Measurements from ENCODE around the gene HOXA11. TPM values are rescaled to one million over a fixed set of nuclear protein-coding genes. Genes with fewer than 3 reads are reported as not detected.

The HOXA11 gene
- total and polyA plus RNA-seq, 2 of the 4 experiments (the other 2 are of a cell fraction): 0.05 TPM; not detected in 1

DNA sequence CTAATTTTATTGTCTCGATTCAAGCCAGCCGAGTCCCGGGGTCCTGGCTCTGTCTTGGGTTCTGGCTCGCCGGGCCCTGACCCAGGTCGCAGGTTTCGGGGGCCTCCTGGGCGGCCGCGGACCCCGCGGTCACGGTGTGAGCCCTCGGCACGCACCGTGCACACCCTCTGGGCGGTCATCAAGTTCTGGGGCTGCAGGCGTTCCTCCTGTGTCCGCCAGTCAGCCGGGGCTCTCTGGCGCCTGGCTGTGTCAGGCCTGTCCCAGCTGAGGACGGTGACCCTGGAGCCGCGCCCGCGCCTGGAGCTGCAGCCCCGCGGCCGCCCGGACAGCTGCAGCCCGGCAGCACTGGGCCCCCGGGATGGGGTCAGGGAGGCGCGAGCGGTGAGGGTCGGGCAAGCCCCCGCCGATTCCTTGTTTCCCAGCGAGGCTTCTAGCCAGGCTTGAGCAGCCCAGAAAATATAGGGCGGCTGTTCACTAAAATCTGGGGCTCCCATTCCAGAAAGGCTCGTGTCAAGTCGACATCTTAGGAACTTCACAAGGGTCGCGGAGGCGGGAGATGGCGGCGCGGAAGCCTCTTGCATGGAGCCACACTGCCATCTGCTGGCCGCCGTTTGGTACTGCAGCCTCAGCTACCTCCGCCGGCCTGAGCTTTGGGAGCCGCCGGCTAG lies 24.4 kb downstream of the HOXA11 start:
- Histone ChIP-seq H3K4me3 (ENCODE audit: insufficient read depth, low read depth, low read length) (peak overlapping the region; percentile 55), H3K79me1 (ENCODE audit: low read depth in 1 of 2, low read length in 2 of 2) (no peaks in the 10 kb centered on the region), H3K23ac (ENCODE audit: low read depth, low read length) (no peak overlapping the region), H4K8ac (ENCODE audit: low read depth in 2 of 2, low read length in 2 of 2) (peak overlapping the region; percentile 32 to 68; a peak in 1 of 4 replicates), H3K4ac (ENCODE audit: low read depth, low read length) (peak overlapping the region; percentile 78), H2BK20ac (ENCODE audit: low read depth, low read length) (no peak overlapping the region), H2AK5ac (ENCODE audit: low read depth, low read length) (no peak overlapping the region), H2AFZ (replicated peaks; ENCODE audit: low read length, poor library complexity) (peak overlapping the region; percentile 98), H2AK9ac (replicated peaks; ENCODE audit: low read depth, low read length, poor library complexity) (peak overlapping the region; percentile 63), H3K4me1 (ENCODE audit: control insufficient read depth, insufficient read depth, low read length) (peaks cover 1% of the 10 kb centered on the region; the same call in 1 of the 2 replicates), H2BK15ac (ENCODE audit: low read depth, low read length) (no peak overlapping the region; the same call in 2 of the 3 replicates), H3K27me3 (ENCODE audit: control insufficient read depth, insufficient read depth, low read length) (peaks cover 28% of the 10 kb centered on the region), H3K9me1 (ENCODE audit: insufficient read depth, low read length) (no peaks in the 10 kb centered on the region), H3K9ac (ENCODE audit: low read depth, low read length) (peak overlapping the region; percentile 28; the same call in 1 of the 2 replicates), H3K4me2 (ENCODE audit: low read depth, low read length) (peak overlapping the region; percentile 80), H4K5ac (ENCODE audit: low read depth, low read length) (no peak overlapping the region; the same call in 1 of the 2 replicates), H4K20me1 (ENCODE audit: insufficient read depth, low read length) (no peaks in the 10 kb centered on the region), H3K27ac (ENCODE audit: insufficient read depth, low read length) (no peak overlapping the region), H3K9me3 (ENCODE audit: control insufficient read depth, insufficient read depth, low read length) (peaks cover 3% of the 10 kb centered on the region; the same call in 1 of the 2 replicates), H4K91ac (ENCODE audit: insufficient read depth, low read depth, low read length) (peak overlapping the region; percentile 39), H3K36me3 (ENCODE audit: control insufficient read depth, insufficient read depth, low read length) (no peaks in the 10 kb centered on the region), H2BK120ac (ENCODE audit: low read depth, low read length) (peak overlapping the region; percentile 73), H3K14ac (replicated peaks; ENCODE audit: low read depth, low read length) (no peak overlapping the region; the same call in 1 of the 2 replicates), H3K18ac (ENCODE audit: low read depth, low read length) (no peak overlapping the region; the same call in 1 of the 2 replicates), H2BK5ac (ENCODE audit: low read depth, low read length, poor library complexity, severe bottlenecking) (no peak overlapping the region), H3K56ac (ENCODE audit: extremely low read depth, insufficient read depth, low read length) (no peak overlapping the region)
- ChIA-PET POLR2A (ENCODE audit: unreplicated experiment) (no interaction called here), CTCF (interaction anchor here (0.6 to 1.8 kb wide), 23 partner anchors 10 to 1268 kb away, joined by 3 to 29 read pairs (median 4); partner anchors contain the start of gene HOXA5)
- BruUV-seq (replicated peaks): no TSS peak
- in situ Hi-C loops (cut with MboI; ENCODE audit: low sequenced_read_pairs): no loop called here
- WGBS, 2 experiments (ENCODE audit: extremely low coverage in 2 of 2, insufficient read length in 1 of 2): 13% methylated on average over 25 of the region's 54 CpGs; no CpG with 5 or more reads in 1 of the 2 experiments
- DNase-seq: peak; percentile 77
- intact Hi-C loops (cut with micrococcal nuclease): loop anchor here (1.0 to 10.0 kb wide), 4 partner anchors 791 to 1906 kb away; partner anchors contain the start of genes CBX3 and HNRNPA2B1
- TF ChIP-seq MAFK (IDR thresholded peaks at IDR 0.05; ENCODE audit: low read depth, low read length) (no peak), NFE2L2 (IDR thresholded peaks at IDR 0.05; ENCODE audit: low read depth, low read length) (no peak), CTCF (conservative IDR thresholded peaks at IDR 0.05; ENCODE audit: low read depth, low read length) (peak; percentile 95), RAD21 (IDR thresholded peaks at IDR 0.05; ENCODE audit: low read length) (peak; percentile 96), BHLHE40 (IDR thresholded peaks at IDR 0.05; ENCODE audit: low read depth, low read length) (no peak), SMC3 (IDR thresholded peaks at IDR 0.05; ENCODE audit: low read depth, low read length) (peak; percentile 79), MAZ (IDR thresholded peaks at IDR 0.05; ENCODE audit: borderline replicate concordance, low read depth, low read length) (peak; percentile 32; the same call in 1 of the 2 replicates), CEBPB (IDR thresholded peaks at IDR 0.05; ENCODE audit: low read depth, low read length) (no peak)
- dilution Hi-C loops (cut with HindIII; ENCODE audit: low sequenced_read_pairs, unreplicated experiment): no loop called here
- ATAC-seq (ENCODE audit: low read depth): peak; percentile 89

Data from IMR-90 (cell line).